Right renal cortex interstitium (tissue), 3 donors: ENCODE measurements around the gene FRMD5. TPM values are rescaled to one million over a fixed set of nuclear protein-coding genes. Genes with fewer than 3 reads are reported as not detected.
"Not testable (repeated sequence)": the region's sequence is repeated elsewhere in the genome, so short reads cannot be mapped to it uniquely, and the experiment has no call there.

ENCODE experiments used
- DNase-seq, 3 donors: peaks; one replicate each; pipeline ENCODE4 v3.0.0-alpha.2; 2013; ENCODE audit warnings: low read depth in 3 of 3, low spot score in 2 of 3
- polyA plus RNA-seq, 3 donors: library from polyadenylated mRNA; unstranded; fragments of 120-200 nt; gene quantifications; one replicate each; pipeline ENCODE4 v1.2.1, GENCODE V29; 2013; ENCODE audit not compliant: insufficient read length in 3 of 3

Gene FRMD5
- polyA plus RNA-seq, 3 donors: 0.76 to 0.90 (median 0.78) TPM

DNA sequence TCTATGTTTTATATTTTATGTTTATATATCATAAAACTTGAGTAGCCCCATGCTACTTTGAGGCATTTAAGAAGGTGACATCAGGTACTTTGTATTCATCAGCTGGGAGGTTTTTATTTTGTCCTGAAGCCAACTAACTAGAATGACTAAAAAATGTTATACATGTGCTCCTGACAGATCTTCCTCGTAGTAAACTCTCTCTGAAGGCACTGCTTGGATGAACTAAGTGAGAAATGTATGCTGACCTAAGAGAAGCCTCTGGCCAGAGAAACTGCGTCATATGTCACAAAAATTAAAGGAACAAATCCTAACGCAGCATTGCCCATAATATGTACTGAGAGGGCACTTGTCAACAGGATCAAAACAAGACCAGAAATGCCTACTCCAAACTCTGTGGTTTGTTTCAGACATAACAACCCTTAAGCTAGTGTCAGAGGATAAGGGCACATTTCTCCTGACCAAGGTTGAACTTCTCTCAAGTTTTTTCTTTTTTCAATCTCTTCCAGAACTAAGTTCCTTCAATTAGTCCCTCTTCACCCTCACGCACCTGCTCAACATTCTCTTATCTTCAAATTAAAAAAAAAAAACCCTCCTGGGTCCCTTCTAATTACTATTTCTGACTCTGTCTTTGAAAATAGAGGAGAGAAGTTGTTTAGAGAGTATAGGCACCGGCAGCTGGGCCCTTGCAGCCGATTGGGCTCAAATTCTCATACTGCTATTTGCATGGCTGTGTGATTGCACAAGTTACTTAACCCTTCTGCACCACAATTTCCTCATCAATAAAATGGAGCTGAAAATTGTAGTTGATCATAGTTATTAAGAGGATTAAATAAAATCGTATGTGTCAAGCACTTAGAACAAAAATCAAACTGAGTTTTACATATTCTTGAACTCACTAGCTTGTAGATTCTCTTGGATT is 159.0 kb downstream of the FRMD5 start:
- no peak for DNase-seq

DNA sequence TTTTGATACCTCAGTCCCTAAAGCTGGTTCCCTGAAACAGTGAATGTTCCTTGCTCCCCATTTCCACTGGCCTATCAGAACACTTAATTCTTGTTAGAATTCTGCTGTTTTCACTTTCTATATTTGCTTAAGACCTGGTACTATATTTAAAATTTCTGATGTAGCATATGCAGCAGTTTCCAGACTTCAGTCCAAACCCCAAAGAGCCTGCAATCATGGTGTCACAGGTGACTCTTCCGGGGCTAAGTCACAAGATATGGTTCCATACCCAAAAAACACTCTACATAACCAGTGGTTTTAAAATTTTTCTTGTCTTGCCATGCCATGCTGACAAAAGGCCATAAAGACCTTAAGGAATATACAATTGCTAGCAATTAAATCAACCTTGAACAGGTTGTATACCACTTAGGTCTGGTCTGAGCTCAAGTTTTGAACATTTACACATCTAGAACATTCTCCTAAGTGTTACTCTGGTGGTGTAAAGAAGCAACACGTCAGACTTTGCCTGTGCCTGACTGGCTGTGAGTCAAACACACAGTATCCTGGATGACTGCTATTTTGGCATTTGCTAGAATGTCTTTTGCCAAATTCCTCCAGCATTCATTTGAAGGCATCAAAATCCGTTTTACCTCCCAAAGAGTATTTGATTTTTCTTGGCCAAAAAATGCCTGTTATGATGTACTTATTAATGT is 160.0 kb downstream of the FRMD5 start:
- DNase-seq: no peak

DNA sequence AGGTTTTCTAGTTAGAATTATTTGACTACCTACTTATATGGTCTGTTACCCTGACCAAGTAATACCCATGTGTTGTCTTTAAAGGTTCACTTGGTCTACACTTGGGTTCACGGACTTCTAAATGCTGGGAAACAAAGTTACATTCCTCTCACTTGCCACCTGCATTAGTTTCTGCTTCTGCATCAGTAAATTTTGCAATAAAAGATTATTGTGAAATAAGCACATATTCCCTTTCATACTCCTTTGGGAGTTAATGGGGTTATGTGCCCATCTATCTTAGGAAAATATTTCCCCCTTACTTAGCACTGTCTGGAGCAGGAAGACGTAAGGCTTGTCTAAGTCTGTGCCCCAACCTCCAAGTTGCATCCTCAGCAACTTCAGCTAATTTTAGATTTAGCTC is 160.7 kb downstream of the FRMD5 start:
- DNase-seq: no peak

DNA sequence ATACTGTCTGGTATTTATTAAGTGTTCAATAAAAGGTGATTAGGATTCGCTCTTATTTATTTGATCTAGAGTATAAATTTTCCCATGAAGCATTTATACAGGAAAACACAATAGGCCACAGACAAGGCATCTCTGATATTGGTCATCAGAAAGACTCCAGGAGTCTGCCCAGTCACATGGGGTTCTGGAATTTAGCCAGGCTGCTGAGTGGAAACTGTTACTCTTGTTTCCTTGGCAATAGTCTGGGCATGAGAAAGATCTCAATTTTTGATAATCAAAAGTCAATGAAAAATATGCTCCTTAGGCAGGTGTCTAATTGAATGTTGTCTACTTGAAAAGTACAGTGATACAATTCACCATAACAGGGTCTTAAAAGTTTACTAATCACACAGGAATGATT is 161.2 kb downstream of the FRMD5 start:
- no peak for DNase-seq

DNA sequence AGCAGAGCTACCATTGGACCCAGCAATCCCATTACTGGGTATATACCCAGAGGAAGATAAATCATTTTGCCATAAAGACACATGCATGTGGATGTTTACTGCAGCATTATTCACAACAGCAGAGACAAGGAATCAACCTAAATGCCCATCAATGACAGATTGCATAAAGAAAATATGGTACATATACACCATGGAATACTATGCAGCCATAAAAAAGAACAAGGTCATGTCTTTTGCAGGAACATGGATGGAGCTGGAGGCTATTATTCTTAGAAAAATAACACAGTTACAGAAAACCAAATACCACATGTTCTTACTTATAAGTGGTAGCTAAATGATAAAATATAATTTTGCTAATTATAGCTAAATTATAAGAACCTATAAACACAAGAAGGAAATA is 162.3 kb downstream of the FRMD5 start:
- DNase-seq: not testable (repeated sequence)

DNA sequence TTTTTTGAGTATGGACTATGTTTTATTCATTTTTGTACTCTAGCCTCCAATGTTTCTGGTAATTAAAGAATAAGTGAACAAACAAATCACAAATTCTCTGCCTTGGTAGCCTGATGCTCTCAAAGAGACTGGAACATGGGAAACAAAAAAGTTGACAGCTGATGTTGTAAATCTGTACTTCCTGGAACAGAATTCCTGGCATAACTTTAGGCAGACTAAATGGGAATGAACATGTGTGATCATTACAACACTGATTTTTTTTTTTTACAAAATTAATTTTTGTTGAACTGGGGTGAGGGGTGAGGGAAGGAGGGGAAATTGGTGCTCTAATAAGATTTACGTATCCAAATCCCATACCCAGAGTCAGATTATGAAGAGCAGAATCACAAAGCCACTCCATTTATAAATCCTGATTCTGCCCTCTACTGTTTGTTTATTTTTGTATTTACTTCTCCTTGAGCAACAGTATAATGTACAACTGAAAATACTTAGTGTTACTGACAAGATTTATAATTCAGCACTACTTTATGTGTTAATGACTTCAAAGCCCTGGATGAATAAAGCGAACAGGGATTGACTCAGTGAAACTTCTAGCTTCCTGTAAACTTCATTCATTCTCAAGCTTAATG is 165.0 kb downstream of the FRMD5 start:
- no peak for DNase-seq

DNA sequence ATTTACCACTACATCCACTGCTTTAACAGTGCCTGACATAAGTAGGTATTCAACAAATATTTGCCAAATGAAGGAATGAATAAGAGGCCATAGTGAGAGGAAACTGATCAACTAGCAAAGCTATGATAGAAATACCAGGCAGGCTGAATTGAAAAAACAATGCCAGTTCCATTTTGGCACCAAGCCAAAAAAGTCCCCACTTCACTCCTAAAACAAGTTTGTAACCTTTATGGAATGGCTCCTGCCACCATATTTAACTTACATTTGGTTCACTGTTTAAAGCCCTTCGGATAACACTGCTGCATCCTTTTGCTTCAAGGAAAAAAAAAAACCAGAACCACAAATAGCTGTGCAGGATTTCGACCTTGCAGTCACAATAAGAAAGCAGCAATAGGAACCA is 166.1 kb downstream of the FRMD5 start:
- DNase-seq: no peak

DNA sequence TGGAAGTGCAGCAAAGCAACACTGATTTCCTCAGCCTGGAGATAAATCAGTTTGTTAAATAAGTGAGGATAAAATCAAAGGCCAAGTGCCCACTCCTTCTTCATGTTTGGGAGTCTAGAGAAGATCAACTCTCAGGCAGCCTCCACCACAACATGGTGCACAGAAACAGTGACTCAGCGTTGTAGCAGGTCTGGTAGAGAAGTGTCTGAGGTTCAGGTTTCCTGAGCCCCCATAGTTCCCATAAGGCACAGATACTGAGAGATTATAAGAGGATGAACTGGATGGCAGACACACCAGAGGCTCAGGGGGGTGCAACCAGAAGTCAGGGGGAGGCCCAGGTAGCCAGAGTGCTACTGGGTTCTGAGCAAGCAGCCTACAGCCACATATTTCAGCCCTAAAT is 166.7 kb downstream of the FRMD5 start:
- no peak for DNase-seq

DNA sequence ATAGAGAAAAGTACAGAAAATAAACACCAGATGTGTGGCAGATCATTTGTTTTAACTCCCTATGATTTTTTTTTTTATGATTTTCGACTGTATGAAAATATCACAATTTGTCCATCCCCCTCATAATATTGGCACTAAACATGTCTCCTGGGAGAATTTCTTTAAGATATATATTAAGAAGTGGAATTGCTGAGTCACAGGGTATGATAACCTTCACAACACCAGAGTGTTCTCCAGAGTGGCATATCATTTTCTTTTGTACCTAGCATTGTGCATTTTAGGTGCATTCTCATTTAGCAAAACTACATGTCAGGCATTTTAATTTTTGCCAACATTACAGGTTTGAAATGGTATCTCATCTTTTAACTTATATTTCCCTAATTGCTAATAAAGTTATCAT is 170.9 kb downstream of the FRMD5 start:
- DNase-seq: no peak

DNA sequence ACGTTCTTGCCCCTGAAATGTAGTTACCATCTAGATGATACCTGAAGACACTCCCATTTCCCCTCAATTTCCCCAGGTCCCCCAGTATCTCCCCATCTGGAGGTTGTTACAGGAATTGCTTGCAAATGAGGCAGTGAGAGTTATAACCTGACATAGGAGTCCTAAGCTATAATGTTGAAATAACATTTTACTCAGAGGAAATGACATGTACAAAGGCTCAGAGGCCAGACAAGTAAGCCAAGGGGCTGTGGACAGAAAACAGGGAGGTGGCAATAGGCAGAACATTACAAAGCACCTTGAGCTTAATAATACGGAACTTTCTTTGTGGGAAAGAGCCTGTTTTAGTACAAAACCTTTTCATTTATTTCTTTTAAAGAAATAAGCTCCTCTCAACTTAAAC is 171.9 kb downstream of the FRMD5 start:
- no peak for DNase-seq

DNA sequence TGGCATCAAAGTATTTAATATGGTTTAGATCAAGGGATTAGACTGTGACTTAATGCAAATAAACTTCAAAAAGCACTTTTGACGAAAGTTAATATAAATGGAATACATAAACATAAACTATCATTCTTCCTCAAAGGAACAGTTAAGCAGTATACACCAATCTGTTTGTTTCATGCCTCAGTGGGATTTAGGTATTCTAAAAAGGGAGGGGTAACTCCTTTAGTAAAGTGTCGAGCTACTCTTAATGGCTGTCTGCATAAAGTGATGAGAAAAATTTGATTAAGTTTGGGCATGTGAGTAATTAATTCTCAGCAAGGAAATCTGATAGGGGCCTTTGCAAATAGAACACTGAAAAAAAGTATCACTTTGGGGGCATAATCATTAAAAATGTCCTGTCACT is 176.9 kb downstream of the FRMD5 start:
- no peak for DNase-seq

DNA sequence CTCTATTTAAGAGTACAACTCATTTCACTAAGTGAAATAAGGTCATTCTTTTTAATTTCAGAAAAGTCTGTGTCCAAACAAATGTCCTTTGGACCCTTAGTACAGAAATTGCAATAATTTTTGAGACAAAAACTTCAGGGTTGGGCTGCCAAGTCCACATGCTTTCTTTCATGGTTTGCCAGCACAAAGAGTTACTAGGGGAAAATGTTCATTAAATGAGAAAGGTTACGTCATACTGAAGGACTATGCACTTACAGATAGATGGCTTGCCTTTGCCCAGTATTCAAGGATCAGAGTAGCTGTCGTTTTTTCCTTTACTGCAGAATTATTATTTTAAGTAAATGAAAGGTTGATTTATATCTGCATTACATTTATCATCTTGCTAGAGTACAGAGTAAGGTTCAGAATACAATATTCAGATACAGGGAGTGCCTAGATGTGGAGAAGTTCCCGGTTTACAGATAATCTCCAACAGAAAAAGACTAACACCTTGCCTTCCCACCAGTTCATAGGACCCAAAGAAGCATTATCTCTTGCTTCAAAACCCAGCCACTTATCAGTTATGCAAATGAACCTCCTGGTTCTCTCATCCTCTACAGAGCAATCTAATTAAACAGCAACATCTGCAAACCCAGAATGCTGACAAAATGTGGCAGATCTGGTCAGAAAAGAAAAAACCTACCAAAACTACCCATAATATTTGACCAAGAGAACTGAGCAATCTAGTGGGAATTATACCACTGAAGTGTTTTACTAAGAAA is 179.3 kb downstream of the FRMD5 start:
- no peak for DNase-seq

DNA sequence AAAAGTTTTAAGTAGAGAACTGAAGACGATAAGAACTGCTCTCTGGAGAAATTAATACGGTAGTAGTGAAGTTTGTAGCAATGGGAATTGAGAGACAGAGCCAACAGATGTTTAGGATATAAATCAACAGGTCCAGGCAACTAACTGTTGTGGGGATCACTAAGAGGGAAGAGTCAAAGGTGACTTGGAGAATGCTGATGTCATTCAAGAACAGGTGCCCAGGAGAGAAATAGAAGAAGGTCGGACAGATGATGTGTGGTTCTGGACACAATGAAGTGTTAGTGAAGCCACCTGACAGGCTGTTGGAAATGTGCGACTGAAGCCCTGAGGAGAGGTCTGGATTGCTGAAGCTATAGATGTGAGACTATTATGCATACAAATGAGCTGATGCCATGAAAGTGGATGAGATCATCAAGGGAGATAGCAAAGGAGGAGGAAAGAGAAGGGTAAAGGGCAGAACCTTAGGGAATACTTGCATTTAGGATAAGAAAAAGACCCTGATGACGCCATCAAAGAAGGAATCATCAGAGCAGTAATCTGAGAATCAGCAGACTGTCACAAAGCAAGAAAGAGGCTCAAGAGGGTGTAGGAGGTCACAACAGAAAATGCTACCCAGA is 183.7 kb downstream of the FRMD5 start:
- no peak for DNase-seq

DNA sequence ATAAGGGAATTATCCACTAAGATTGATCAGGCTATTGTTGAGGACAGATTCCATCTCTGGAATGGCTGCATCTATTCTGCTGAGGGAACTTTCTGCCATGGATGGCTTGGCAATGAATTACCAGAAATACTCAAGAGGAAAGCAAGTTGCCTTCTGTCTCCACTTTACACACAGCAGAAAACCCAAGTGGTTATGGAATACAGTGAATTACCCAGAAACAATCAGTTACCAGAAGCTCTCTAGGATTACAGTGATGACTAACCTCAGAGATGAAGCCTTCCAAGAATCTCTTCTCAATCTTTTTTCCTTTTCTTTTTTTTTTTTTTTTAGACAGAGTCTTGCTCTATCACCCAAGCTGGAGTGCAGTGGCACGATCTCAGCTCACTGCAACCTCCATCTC is 185.0 kb downstream of the FRMD5 start:
- no peak for DNase-seq

DNA sequence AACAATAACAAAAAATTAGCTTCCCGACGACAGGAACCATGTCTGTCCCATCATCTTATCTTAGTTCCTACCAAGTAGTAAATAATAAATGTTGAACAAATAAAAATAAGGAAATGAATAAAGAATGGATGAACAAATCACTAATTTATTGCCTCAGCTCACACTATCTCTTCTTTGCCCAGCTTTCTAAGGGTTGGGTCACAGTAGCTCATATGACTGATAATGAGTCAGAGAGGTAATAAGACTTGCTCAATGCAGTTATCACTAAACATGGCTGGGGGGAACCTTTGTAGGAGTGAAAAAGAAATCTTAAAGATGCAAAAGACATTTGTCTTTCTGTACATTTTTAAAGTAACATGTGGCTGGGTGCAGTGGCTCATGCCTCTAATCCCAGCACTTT is 186.0 kb downstream of the FRMD5 start:
- DNase-seq: no peak

DNA sequence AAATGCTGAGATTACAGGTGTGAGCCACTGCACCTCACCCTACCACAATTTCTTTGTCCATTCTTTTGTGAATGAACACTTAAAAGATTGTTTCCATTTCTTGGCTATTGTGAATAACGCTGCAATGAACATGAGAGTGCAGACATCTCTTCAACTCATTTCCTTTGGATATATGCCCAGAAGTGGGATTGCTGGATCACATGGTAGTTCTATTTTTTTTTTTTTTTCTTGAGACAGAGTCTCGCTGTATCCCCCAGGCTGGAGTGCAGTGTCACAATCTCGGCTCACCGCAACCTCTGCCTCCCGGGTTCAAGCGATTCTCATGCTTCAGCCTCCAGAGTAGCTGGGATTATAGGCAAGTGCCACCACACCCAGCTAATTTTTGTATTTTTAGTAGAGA is 194.8 kb downstream of the FRMD5 start:
- not testable (repeated sequence) for DNase-seq

DNA sequence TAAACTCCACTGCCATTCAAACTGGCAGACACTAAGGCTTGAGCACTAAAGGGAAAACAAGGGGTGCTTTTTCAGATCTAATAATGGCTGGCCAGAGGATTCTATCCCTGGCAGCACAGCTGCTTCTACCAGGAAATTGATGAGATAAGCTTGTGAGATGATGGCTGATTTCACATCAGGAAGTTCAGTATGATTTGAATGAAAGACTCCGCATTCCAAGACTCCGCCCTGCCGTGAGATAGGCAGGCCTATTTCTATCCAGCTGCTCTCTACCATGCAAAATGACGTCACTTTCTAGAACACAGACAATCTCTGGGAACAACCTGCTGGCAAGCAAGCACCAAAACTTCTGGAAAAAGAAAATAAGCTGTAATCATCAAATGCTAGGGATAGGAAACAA is 196.5 kb downstream of the FRMD5 start:
- DNase-seq: no peak

DNA sequence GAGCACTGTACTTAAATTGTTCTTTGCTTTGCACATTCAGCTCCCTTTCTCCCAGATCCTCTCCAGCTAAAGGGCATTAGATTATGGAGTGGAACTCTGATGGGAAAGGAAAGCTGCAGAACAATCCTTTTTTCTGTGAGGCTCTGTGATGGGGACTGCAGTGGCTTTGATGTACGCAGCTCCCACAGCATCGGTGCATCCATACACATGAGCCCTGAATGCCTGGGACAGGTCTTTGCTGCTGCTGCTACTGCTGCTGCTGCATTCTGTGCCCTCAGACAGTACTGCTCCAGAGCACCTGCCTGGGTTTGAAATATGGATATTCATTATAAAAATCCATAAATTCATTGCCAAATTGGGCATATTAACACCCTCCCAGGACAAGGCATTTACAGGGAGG is 203.9 kb downstream of the FRMD5 start:
- no peak for DNase-seq

DNA sequence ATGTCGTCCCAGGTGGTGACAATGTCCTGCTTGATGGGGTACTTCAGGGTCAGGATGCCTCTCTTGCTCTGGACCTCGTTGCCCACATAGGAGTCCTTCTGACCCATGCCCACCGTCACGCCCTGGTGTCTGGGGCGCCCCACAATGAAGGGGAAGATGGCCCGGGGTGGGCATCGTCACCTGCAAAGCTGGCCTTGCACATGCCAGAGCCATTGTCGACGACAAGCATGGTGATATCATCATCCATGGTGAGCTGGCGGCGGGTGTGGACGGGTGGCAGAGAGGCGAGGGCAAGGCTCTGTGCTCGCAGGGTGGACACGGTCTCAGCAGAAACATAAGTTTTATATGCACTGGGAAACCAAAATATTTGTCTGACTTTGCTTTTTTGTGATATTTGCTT is 205.1 kb downstream of the FRMD5 start:
- no peak for DNase-seq

DNA sequence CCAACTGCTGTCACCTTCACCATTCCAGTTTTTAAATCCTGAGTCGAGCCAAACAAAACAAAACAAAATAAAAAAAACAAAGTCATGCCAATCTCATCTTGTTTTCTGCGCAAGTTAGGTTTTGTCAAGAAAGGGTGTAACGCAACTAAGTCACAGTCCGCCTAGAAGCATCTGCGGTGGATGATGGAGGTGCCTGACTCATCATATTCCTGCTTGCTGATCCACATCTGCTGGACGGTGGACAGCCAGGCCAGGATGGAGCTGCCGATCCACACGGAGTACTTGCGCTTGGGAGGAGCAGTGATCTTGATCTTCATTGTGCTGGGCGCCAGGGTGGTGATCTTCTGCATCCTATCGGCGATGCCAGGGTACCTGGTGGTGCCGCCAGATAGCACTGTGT is 206.2 kb downstream of the FRMD5 start:
- DNase-seq: no peak

DNA sequence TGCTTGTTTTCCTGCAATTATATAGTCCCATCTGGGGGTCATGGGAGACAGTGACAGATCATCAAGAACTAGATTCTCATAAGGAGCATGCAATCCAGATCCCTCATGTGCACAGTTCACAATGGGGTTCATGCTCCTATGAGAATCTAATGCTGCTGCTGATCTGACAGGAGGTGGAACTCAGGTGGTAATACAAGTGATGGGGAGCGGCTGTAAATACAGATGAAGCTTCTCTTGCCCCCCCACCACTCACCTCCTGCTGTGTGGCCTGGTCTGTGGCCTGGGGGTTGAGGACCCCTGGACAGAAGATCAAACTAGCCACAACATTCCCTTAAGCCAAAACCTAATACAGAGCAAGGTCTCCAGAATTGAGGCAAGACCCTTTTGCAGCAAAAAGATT is 207.1 kb downstream of the FRMD5 start:
- no peak for DNase-seq
